ENCODE results near the gene SLC12A2. TPM values are rescaled to one million over a fixed set of nuclear protein-coding genes. Genes with fewer than 3 reads are reported as not detected.

Gene SLC12A2
- 25.5 and 58.3 TPM in 2 replicates for total RNA-seq (2011; cell fraction: chromatin; rRNA removed; ENCODE audit: low replicate concordance)
- 16.8 and 22.5 TPM in 2 replicates for total RNA-seq (2011; cell fraction: nucleolus; rRNA removed)
- total RNA-seq (2011; cell fraction: nucleoplasm; rRNA removed) = 28.2 and 32.5 TPM in 2 replicates
- total RNA-seq (2014; rRNA removed) = 14.6 and 16.6 TPM in 2 replicates
- 20.3 and 25.8 TPM in 2 replicates for total RNA-seq (2014; rRNA removed; fragmentation: Illumina TruSeq; extraction: Trizol)
- total RNA-seq (2015; rRNA removed; fragmentation: Illumina TruSeq; extraction: Trizol) = 18.1 and 18.6 TPM in 2 replicates
- total RNA-seq (2021) = 17.5 and 19.7 TPM in 2 replicates
- polyA plus RNA-seq (2011; rRNA removed) = 7.2 and 12.6 TPM in 2 replicates
- polyA plus RNA-seq (2011; cell fraction: cytosol; rRNA removed) = 3.8 and 4.3 TPM in 2 replicates
- polyA plus RNA-seq (2011; cell fraction: nucleus; rRNA removed) = 4.7 and 5.9 TPM in 2 replicates
- 4.6 and 6.5 TPM in 2 replicates for polyA plus RNA-seq (2012)
- polyA plus RNA-seq (2014; fragmentation: Illumina TruSeq; extraction: Trizol) = 6.4 and 6.7 TPM in 2 replicates
- polyA plus RNA-seq (2014; fragmentation: Nextera tagmentation; extraction: Ambion mirVana) = 1 to 10 TPM; 5.3 to 5.4 TPM
- polyA plus RNA-seq (2014; rRNA removed) = 5.1 and 5.7 TPM in 2 replicates
- 59.0 and 96.2 TPM in 2 replicates for polyA minus RNA-seq (2011; rRNA and poly(A)+ RNA removed)
- polyA minus RNA-seq (2011; cell fraction: cytosol; rRNA and poly(A)+ RNA removed) = 15.4 and 28.4 TPM in 2 replicates
- polyA minus RNA-seq (2011; cell fraction: nucleus; rRNA and poly(A)+ RNA removed) = 17.2 and 19.3 TPM in 2 replicates
- Bru-seq, nascent RNA = percentile 69 among the genes with signal in this experiment
- percentile 74 among the genes with signal in this experiment for BruChase-seq, experiment 1, labeled RNA remaining after a 2-hour chase
- BruChase-seq, experiment 2, labeled RNA remaining after a 6-hour chase = percentile 72 among the genes with signal in this experiment
- long read RNA-seq, experiment 1, full-length matches to known transcripts = 19 of 43 reads
- long read RNA-seq, experiment 1, partial matches to known transcripts = 16 of 43 reads
- long read RNA-seq, experiment 1, other reads (novel, unspliced or antisense) = 8 of 43 reads
- long read RNA-seq, experiment 2, full-length matches to known transcripts = 1 of 6 reads
- long read RNA-seq, experiment 2, partial matches to known transcripts = 2 of 6 reads
- long read RNA-seq, experiment 2, other reads (novel, unspliced or antisense) = 3 of 6 reads
- long read RNA-seq, experiment 3, partial matches to known transcripts = 2 of 4 reads
- long read RNA-seq, experiment 3, other reads (novel, unspliced or antisense) = 2 of 4 reads

GRCh38 chr5:128083033-128083810 lies at the start of gene SLC12A2:
Gene SLC12A2 (plus strand): TSS chr5:128083766. CDS start chr5:128083955, 189 bp downstream.
- Histone ChIP-seq H4K20me1 (replicated peaks; ENCODE audit: control insufficient read depth, insufficient read depth, low read length) (peaks cover 6% of the 10 kb centered on the region; the same call in 1 of the 2 replicates), H3K27ac (ENCODE audit: extremely low read depth, low read depth, low read length) (peak within 1 kb of the TSS; percentile 89), H3K79me2 (ENCODE audit: control insufficient read depth, insufficient read depth, low read length) (peaks cover 86% of the 10 kb centered on the region), H3K9me1 (ENCODE audit: control insufficient read depth, insufficient read depth, low read length) (no peaks in the 10 kb centered on the region), H2AFZ (ENCODE audit: low read depth, low read length) (peak within 1 kb of the TSS; percentile 95), H3K9ac (ENCODE audit: insufficient read depth in 1 of 2, low read depth in 2 of 2, low read length in 2 of 2) (peak within 1 kb of the TSS; percentile 78 to 95), H3K4me2 (ENCODE audit: insufficient read depth, low read length) (peak within 1 kb of the TSS; percentile 93), H3K36me3 (ENCODE audit: control insufficient read depth, insufficient read depth, low read length) (peaks cover 5% of the 10 kb centered on the region; the same call in 2 of the 3 replicates), H3K9me3 (replicated peaks; ENCODE audit: control insufficient read depth, insufficient read depth, low read depth, low read length) (no peaks in the 10 kb centered on the region), H3K4me1 (replicated peaks in 1 of 2; ENCODE audit: control insufficient read depth in 2 of 2, insufficient read depth in 2 of 2, low read length in 2 of 2) (peaks cover 17 to 20% of the 10 kb centered on the region in 2 experiments; a peak in 4 of 5 replicates), H3K4me3 (peak within 1 kb of the TSS; percentile 80), H3K27me3 (ENCODE audit: control insufficient read depth in 2 of 2, insufficient read depth in 2 of 2, low read length in 2 of 2) (no peaks in the 10 kb centered on the region)
- FAIRE-seq = no peak
- intact Hi-C loops (cut with micrococcal nuclease) = loop anchor here (5.0 to 10.0 kb wide), 5 partner anchors 114 to 1014 kb away; no protein-coding TSS in a partner anchor
- ChIA-PET CTCF (ENCODE audit: low intra/inter-chr PET ratio) (interaction anchor here (0.6 to 0.7 kb wide), 2 partner anchors 44 to 208 kb away, joined by 3 to 4 read pairs; no protein-coding TSS in a partner anchor), POLR2A (interaction anchor here (0.7 to 1.9 kb wide), 6 partner anchors 9 to 519 kb away, joined by 3 to 6 read pairs (median 4); no protein-coding TSS in a partner anchor)
- in situ Hi-C loops (cut with MboI) = no loop called here
- WGBS (ENCODE audit: insufficient coverage, low coverage, missing lambda C conversion rate) = 0% methylated on average over 38 of the region's 104 CpGs
- peak; percentile 82 for ATAC-seq
- peak; percentile 81 to 94 (median 85) for DNase-seq (ENCODE audit: extremely low read depth in 1 of 4, low spot score in 3 of 4)
- no TSS peak for BruUV-seq (replicated peaks)
- TF ChIP-seq SPI1 (IDR thresholded peaks at IDR 0.05; ENCODE audit: borderline replicate concordance, low read depth, low read length) = no peak
- TF ChIP-seq ZNF41 (CRISPR knock-in tag; conservative IDR thresholded peaks at IDR 0.05) = no peak
- TF ChIP-seq ZNF778 (CRISPR knock-in tag; IDR thresholded peaks at IDR 0.05) = no peak
- TF ChIP-seq CBFB (CRISPR knock-in tag; IDR thresholded peaks at IDR 0.05) = no peak
- TF ChIP-seq MLX (CRISPR knock-in tag; conservative IDR thresholded peaks at IDR 0.05) = no peak
- no peak for TF ChIP-seq PHB (CRISPR knock-in tag; IDR thresholded peaks at IDR 0.05)
- TF ChIP-seq TARDBP (IDR thresholded peaks at IDR 0.05) = 0 out of 2 replicates have a peak, but pooled peaks have one; percentile 30
- TF ChIP-seq HCFC1 (IDR thresholded peaks at IDR 0.05; ENCODE audit: low read depth, low read length) = no peak; the same call in none of the 2 replicates
- TF ChIP-seq PKNOX1 (IDR thresholded peaks at IDR 0.05) = no peak; the same call in 1 of the 2 replicates
- TF ChIP-seq CTBP1 (IDR thresholded peaks at IDR 0.05; ENCODE audit: borderline replicate concordance) = peak; percentile 91
- peak; percentile 83 for TF ChIP-seq E2F3 (CRISPR knock-in tag; IDR thresholded peaks at IDR 0.05)
- TF ChIP-seq HMBOX1 (IDR thresholded peaks at IDR 0.05) = no peak
- peak; percentile 27; the same call in 1 of the 2 replicates for TF ChIP-seq MXI1 (IDR thresholded peaks at IDR 0.05; ENCODE audit: low read depth, low read length)
- TF ChIP-seq SLC30A9 (CRISPR knock-in tag; IDR thresholded peaks at IDR 0.05) = no peak
- no peak for TF ChIP-seq ZNF507 (tag; conservative IDR thresholded peaks at IDR 0.05)
